Measurements from ENCODE around the gene HES5.

GRCh38 chr1:2502210-2502609 lies 27.9 kb downstream of the HES5 start:
- TF ChIP-seq RFX5 (IDR thresholded peaks at IDR 0.05; ENCODE audit: low read length) = no peak
- no peak for TF ChIP-seq TEAD4 (IDR thresholded peaks at IDR 0.05; ENCODE audit: borderline replicate concordance, insufficient read depth)
- no peak for TF ChIP-seq FOXM1 (IDR thresholded peaks at IDR 0.05; ENCODE audit: low read depth)
- TF ChIP-seq TAF1 (IDR thresholded peaks at IDR 0.05; ENCODE audit: borderline replicate concordance, low read depth, low read length) = no peak
- TF ChIP-seq CTCF (IDR thresholded peaks at IDR 0.05) = no peak
- TF ChIP-seq CHD2 (IDR thresholded peaks at IDR 0.05; ENCODE audit: low read length, partially characterized antibody) = no peak
- no peak for TF ChIP-seq EZH2phosphoT487 (IDR thresholded peaks at IDR 0.05; ENCODE audit: borderline replicate concordance, low read depth)
- TF ChIP-seq, protein P1, sequence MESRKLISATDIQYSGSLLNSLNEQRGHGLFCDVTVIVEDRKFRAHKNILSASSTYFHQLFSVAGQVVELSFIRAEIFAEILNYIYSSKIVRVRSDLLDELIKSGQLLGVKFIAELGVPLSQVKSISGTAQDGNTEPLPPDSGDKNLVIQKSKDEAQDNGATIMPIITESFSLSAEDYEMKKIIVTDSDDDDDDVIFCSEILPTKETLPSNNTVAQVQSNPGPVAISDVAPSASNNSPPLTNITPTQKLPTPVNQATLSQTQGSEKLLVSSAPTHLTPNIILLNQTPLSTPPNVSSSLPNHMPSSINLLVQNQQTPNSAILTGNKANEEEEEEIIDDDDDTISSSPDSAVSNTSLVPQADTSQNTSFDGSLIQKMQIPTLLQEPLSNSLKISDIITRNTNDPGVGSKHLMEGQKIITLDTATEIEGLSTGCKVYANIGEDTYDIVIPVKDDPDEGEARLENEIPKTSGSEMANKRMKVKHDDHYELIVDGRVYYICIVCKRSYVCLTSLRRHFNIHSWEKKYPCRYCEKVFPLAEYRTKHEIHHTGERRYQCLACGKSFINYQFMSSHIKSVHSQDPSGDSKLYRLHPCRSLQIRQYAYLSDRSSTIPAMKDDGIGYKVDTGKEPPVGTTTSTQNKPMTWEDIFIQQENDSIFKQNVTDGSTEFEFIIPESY (IDR thresholded peaks at IDR 0.05; ENCODE audit: borderline replicate concordance, low read depth) = no peak
- TF ChIP-seq, protein P2, sequence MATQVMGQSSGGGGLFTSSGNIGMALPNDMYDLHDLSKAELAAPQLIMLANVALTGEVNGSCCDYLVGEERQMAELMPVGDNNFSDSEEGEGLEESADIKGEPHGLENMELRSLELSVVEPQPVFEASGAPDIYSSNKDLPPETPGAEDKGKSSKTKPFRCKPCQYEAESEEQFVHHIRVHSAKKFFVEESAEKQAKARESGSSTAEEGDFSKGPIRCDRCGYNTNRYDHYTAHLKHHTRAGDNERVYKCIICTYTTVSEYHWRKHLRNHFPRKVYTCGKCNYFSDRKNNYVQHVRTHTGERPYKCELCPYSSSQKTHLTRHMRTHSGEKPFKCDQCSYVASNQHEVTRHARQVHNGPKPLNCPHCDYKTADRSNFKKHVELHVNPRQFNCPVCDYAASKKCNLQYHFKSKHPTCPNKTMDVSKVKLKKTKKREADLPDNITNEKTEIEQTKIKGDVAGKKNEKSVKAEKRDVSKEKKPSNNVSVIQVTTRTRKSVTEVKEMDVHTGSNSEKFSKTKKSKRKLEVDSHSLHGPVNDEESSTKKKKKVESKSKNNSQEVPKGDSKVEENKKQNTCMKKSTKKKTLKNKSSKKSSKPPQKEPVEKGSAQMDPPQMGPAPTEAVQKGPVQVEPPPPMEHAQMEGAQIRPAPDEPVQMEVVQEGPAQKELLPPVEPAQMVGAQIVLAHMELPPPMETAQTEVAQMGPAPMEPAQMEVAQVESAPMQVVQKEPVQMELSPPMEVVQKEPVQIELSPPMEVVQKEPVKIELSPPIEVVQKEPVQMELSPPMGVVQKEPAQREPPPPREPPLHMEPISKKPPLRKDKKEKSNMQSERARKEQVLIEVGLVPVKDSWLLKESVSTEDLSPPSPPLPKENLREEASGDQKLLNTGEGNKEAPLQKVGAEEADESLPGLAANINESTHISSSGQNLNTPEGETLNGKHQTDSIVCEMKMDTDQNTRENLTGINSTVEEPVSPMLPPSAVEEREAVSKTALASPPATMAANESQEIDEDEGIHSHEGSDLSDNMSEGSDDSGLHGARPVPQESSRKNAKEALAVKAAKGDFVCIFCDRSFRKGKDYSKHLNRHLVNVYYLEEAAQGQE (IDR thresholded peaks at IDR 0.05; ENCODE audit: low read depth, low read length) = no peak
- no peak for TF ChIP-seq MAX (IDR thresholded peaks at IDR 0.05; ENCODE audit: low read depth)
- TF ChIP-seq, protein P3, sequence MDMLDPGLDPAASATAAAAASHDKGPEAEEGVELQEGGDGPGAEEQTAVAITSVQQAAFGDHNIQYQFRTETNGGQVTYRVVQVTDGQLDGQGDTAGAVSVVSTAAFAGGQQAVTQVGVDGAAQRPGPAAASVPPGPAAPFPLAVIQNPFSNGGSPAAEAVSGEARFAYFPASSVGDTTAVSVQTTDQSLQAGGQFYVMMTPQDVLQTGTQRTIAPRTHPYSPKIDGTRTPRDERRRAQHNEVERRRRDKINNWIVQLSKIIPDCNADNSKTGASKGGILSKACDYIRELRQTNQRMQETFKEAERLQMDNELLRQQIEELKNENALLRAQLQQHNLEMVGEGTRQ (IDR thresholded peaks at IDR 0.05; ENCODE audit: borderline replicate concordance, low read depth, low read length) = no peak
- no peak for TF ChIP-seq NRF1 (IDR thresholded peaks at IDR 0.05; ENCODE audit: low read depth, low read length)
- TF ChIP-seq RAD21 (IDR thresholded peaks at IDR 0.05; ENCODE audit: low read length) = no peak
- no peak for TF ChIP-seq POLR2AphosphoS5 (IDR thresholded peaks at IDR 0.05; ENCODE audit: low read depth, low read length)

Measured in SK-N-SH (cell line).